ENCODE results near the gene STAT5B. TPM values are rescaled to one million over a fixed set of nuclear protein-coding genes. Genes with fewer than 3 reads are reported as not detected.
A peak's percentile ranks its signal among the peaks of the same experiment; 100 is the strongest.

The STAT5B gene
- total and polyA plus RNA-seq, 9 of the 15 experiments (the other 6 are each of a cell fraction or from before 2014, with no cell fraction given) = 20.8 to 176 (median 92.4) TPM

DNA sequence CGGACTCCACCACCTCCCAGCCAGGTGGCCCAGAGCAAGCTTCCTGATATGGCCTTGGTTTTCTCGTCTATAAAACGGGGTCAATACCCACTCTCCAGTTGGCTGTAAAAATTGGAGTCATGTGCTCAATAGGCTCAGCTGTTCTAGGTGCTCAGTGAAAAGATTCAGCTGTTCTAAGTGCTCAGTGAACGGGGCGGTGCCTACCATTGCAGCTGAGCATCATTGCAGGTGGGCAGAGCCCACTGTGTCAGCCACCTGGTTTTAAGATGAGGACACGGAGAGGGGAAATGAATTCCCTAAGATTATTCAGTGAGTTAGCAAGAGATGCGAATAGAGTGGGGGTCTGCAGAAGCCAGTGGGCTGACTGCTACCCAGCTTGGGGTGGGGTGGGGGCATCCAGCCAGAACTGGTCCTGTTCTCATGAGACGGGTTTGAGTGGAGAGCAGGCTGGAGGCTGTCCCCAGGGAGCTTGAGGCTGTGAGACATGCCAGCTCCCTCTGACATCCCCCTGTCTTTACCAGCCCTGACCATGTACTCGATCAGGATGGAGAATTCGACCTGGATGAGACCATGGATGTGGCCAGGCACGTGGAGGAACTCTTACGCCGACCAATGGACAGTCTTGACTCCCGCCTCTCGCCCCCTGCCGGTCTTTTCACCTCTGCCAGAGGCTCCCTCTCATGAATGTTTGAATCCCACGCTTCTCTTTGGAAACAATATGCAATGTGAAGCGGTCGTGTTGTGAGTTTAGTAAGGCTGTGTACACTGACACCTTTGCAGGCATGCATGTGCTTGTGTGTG lies 34.0 kb upstream of the STAT5B start (continued):
- TF ChIP-seq, protein P1, sequence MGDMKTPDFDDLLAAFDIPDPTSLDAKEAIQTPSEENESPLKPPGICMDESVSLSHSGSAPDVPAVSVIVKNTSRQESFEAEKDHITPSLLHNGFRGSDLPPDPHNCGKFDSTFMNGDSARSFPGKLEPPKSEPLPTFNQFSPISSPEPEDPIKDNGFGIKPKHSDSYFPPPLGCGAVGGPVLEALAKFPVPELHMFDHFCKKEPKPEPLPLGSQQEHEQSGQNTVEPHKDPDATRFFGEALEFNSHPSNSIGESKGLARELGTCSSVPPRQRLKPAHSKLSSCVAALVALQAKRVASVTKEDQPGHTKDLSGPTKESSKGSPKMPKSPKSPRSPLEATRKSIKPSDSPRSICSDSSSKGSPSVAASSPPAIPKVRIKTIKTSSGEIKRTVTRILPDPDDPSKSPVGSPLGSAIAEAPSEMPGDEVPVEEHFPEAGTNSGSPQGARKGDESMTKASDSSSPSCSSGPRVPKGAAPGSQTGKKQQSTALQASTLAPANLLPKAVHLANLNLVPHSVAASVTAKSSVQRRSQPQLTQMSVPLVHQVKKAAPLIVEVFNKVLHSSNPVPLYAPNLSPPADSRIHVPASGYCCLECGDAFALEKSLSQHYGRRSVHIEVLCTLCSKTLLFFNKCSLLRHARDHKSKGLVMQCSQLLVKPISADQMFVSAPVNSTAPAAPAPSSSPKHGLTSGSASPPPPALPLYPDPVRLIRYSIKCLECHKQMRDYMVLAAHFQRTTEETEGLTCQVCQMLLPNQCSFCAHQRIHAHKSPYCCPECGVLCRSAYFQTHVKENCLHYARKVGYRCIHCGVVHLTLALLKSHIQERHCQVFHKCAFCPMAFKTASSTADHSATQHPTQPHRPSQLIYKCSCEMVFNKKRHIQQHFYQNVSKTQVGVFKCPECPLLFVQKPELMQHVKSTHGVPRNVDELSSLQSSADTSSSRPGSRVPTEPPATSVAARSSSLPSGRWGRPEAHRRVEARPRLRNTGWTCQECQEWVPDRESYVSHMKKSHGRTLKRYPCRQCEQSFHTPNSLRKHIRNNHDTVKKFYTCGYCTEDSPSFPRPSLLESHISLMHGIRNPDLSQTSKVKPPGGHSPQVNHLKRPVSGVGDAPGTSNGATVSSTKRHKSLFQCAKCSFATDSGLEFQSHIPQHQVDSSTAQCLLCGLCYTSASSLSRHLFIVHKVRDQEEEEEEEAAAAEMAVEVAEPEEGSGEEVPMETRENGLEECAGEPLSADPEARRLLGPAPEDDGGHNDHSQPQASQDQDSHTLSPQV (IDR thresholded peaks at IDR 0.05) = peak; percentile 96
- TF ChIP-seq SP1 (CRISPR knock-in tag; IDR thresholded peaks at IDR 0.05) = no peak
- no peak for TF ChIP-seq RFX5 (IDR thresholded peaks at IDR 0.05; ENCODE audit: low read depth, low read length)
- TF ChIP-seq MCM2 (IDR thresholded peaks at IDR 0.05; ENCODE audit: low read depth) = no peak
- TF ChIP-seq TGIF2 (CRISPR knock-in tag; IDR thresholded peaks at IDR 0.05) = no peak
- TF ChIP-seq MTA2 (IDR thresholded peaks at IDR 0.05; ENCODE audit: low read depth) = no peak
- no peak for TF ChIP-seq KDM4B (IDR thresholded peaks at IDR 0.05; ENCODE audit: borderline replicate concordance in 2 of 2, low read depth in 1 of 2)
- no peak for TF ChIP-seq ZNF586 (CRISPR knock-in tag; conservative IDR thresholded peaks at IDR 0.05)
- TF ChIP-seq SMAD4 (CRISPR knock-in tag; conservative IDR thresholded peaks at IDR 0.05) = peak; percentile 50
- no peak for TF ChIP-seq ZNF140 (CRISPR knock-in tag; IDR thresholded peaks at IDR 0.05)
- TF ChIP-seq POLR2AphosphoS5 (IDR thresholded peaks at IDR 0.05; ENCODE audit: control insufficient read depth, insufficient read depth, low read depth, low read length) = peak; percentile 49
- no peak for TF ChIP-seq SLC30A9 (CRISPR knock-in tag; IDR thresholded peaks at IDR 0.05)
- TF ChIP-seq, protein P2, sequence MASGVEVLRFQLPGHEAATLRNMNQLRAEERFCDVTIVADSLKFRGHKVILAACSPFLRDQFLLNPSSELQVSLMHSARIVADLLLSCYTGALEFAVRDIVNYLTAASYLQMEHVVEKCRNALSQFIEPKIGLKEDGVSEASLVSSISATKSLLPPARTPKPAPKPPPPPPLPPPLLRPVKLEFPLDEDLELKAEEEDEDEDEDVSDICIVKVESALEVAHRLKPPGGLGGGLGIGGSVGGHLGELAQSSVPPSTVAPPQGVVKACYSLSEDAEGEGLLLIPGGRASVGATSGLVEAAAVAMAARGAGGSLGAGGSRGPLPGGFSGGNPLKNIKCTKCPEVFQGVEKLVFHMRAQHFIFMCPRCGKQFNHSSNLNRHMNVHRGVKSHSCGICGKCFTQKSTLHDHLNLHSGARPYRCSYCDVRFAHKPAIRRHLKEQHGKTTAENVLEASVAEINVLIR (CRISPR knock-in tag; IDR thresholded peaks at IDR 0.05) = 0 out of 2 replicates have a peak, but pooled peaks have one; percentile 24
- TF ChIP-seq ZSCAN29 (IDR thresholded peaks at IDR 0.05) = no peak
- no peak for TF ChIP-seq CBX1 (IDR thresholded peaks at IDR 0.05; ENCODE audit: low read depth)
- TF ChIP-seq ZBTB7A (IDR thresholded peaks at IDR 0.05; ENCODE audit: borderline replicate concordance, control insufficient read depth, low read depth, low read length) = peak; percentile 39; the same call in 1 of the 2 replicates
- no peak for TF ChIP-seq PHTF2 (CRISPR knock-in tag; IDR thresholded peaks at IDR 0.05)
- TF ChIP-seq, protein P3, sequence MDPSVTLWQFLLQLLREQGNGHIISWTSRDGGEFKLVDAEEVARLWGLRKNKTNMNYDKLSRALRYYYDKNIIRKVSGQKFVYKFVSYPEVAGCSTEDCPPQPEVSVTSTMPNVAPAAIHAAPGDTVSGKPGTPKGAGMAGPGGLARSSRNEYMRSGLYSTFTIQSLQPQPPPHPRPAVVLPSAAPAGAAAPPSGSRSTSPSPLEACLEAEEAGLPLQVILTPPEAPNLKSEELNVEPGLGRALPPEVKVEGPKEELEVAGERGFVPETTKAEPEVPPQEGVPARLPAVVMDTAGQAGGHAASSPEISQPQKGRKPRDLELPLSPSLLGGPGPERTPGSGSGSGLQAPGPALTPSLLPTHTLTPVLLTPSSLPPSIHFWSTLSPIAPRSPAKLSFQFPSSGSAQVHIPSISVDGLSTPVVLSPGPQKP (CRISPR knock-in tag; IDR thresholded peaks at IDR 0.05) = no peak
- TF ChIP-seq, protein P4, sequence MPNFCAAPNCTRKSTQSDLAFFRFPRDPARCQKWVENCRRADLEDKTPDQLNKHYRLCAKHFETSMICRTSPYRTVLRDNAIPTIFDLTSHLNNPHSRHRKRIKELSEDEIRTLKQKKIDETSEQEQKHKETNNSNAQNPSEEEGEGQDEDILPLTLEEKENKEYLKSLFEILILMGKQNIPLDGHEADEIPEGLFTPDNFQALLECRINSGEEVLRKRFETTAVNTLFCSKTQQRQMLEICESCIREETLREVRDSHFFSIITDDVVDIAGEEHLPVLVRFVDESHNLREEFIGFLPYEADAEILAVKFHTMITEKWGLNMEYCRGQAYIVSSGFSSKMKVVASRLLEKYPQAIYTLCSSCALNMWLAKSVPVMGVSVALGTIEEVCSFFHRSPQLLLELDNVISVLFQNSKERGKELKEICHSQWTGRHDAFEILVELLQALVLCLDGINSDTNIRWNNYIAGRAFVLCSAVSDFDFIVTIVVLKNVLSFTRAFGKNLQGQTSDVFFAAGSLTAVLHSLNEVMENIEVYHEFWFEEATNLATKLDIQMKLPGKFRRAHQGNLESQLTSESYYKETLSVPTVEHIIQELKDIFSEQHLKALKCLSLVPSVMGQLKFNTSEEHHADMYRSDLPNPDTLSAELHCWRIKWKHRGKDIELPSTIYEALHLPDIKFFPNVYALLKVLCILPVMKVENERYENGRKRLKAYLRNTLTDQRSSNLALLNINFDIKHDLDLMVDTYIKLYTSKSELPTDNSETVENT (CRISPR knock-in tag; IDR thresholded peaks at IDR 0.05) = 0 out of 2 replicates have a peak, but pooled peaks have one; percentile 2

Data from K562 (cell line).